ENCODE data around the gene DPM2.
A peak's percentile ranks its signal among the peaks of the same experiment; 100 is the strongest.

Gene DPM2

GRCh38 chr9:127927201-127927987, 10.3 kb downstream of the DPM2 start:
- peak overlapping the region; percentile 36 for H2BK12ac ChIP-seq (ENCODE audit: low read length)
- H2AFZ ChIP-seq (ENCODE audit: low read length) = peak overlapping the region; percentile 81
- H3K18ac ChIP-seq (ENCODE audit: low read length) = peak overlapping the region; percentile 90
- WGBS, 2 donors (ENCODE audit: extremely low coverage in 2 of 2, insufficient read length in 2 of 2, insufficient replicate concordance in 1 of 2) = no CpG with 5 or more reads among the region's 56 CpGs
- peak overlapping the region; percentile 39 for H2BK120ac ChIP-seq (ENCODE audit: low read depth, low read length)
- H3K27me3 ChIP-seq (ENCODE audit: control insufficient read depth in 3 of 3, insufficient read depth in 3 of 3, low read depth in 1 of 3, low read length in 3 of 3) = peaks cover 2 to 68% (median 38%) of the 10 kb centered on the region in 3 experiments
- no peaks in the 10 kb centered on the region for H3K9me3 ChIP-seq (replicated peaks in 1 of 2; ENCODE audit: control insufficient read depth in 2 of 2, insufficient read depth in 1 of 2, low read depth in 1 of 2, low read length in 2 of 2)
- no peak overlapping the region for H3K4ac ChIP-seq (ENCODE audit: low read length)
- no peak overlapping the region for H3K27ac ChIP-seq (replicated peaks; ENCODE audit: low read length)
- H3K36me3 ChIP-seq (replicated peaks in 1 of 2; ENCODE audit: control insufficient read depth in 2 of 2, insufficient read depth in 2 of 2, low read length in 2 of 2) = no peaks in the 10 kb centered on the region
- peak overlapping the region in 1 of 2 donors; percentile 68 for H3K4me3 ChIP-seq (ENCODE audit: low read length in 2 of 2)
- peak overlapping the region; percentile 58 for H2AK5ac ChIP-seq (ENCODE audit: low read depth, low read length)
- H3K79me1 ChIP-seq (ENCODE audit: low read depth, low read length) = no peaks in the 10 kb centered on the region
- H3K4me1 ChIP-seq (ENCODE audit: control insufficient read depth in 2 of 2, insufficient read depth in 1 of 2, low read depth in 1 of 2, low read length in 2 of 2) = peaks cover 15 to 22% of the 10 kb centered on the region in 2 donors
- H4K8ac ChIP-seq (ENCODE audit: low read depth, low read length) = no peak overlapping the region
- H2BK5ac ChIP-seq (ENCODE audit: low read length) = no peak overlapping the region
- H3K23ac ChIP-seq (ENCODE audit: low read depth, low read length, poor library complexity) = peak overlapping the region; percentile 71
- DNase-seq (ENCODE audit: low spot score) = no peak
- H3K14ac ChIP-seq (ENCODE audit: low read length) = no peak overlapping the region
- H4K91ac ChIP-seq (ENCODE audit: low read depth, low read length, poor library complexity) = no peak overlapping the region
- H2BK15ac ChIP-seq (ENCODE audit: low read length) = peak overlapping the region; percentile 49
- H3K4me2 ChIP-seq (ENCODE audit: insufficient read depth, low read length, poor library complexity, severe bottlenecking) = peak overlapping the region; percentile 88
- peak overlapping the region; percentile 32 for H3K9ac ChIP-seq (ENCODE audit: low read depth, low read length, poor library complexity)

DNA sequence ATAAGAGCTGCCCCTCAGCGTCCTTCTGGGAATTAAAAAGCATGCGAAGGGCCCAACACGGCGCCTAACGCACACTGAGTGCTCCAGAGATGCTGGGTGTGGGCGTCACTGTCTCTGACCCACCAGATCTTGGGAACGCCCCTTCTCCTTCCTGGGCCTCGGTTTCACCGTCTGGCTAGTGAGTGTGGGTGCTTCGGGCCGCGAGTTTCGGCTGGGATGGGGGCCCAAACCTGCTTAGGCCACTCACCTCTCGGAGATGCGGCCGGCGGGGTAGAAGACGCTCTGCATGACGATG, 10.8 kb downstream of the DPM2 start:
- H3K18ac ChIP-seq (ENCODE audit: low read length) = peak overlapping the region; percentile 90
- H4K8ac ChIP-seq (ENCODE audit: low read depth, low read length) = no peak overlapping the region
- H2BK12ac ChIP-seq (ENCODE audit: low read length) = no peak overlapping the region
- peak overlapping the region; percentile 71 for H3K23ac ChIP-seq (ENCODE audit: low read depth, low read length, poor library complexity)
- H3K4ac ChIP-seq (ENCODE audit: low read length) = no peak overlapping the region
- no peaks in the 10 kb centered on the region for H3K79me1 ChIP-seq (ENCODE audit: low read depth, low read length)
- DNase-seq (ENCODE audit: low spot score) = no peak
- H3K36me3 ChIP-seq (replicated peaks in 1 of 2; ENCODE audit: control insufficient read depth in 2 of 2, insufficient read depth in 2 of 2, low read length in 2 of 2) = no peaks in the 10 kb centered on the region
- peak overlapping the region; percentile 81 for H2AFZ ChIP-seq (ENCODE audit: low read length)
- H3K4me3 ChIP-seq (ENCODE audit: low read length in 2 of 2) = peak overlapping the region in 1 of 2 donors; percentile 68
- peak overlapping the region; percentile 49 for H2BK15ac ChIP-seq (ENCODE audit: low read length)
- peak overlapping the region; percentile 32 for H3K9ac ChIP-seq (ENCODE audit: low read depth, low read length, poor library complexity)
- H3K9me3 ChIP-seq (replicated peaks in 1 of 2; ENCODE audit: control insufficient read depth in 2 of 2, insufficient read depth in 1 of 2, low read depth in 1 of 2, low read length in 2 of 2) = no peaks in the 10 kb centered on the region
- no peak overlapping the region for H2BK5ac ChIP-seq (ENCODE audit: low read length)
- H2BK120ac ChIP-seq (ENCODE audit: low read depth, low read length) = peak overlapping the region; percentile 39
- no peak overlapping the region for H2AK5ac ChIP-seq (ENCODE audit: low read depth, low read length)
- no CpG with 5 or more reads among the region's 19 CpGs for WGBS, 2 donors (ENCODE audit: extremely low coverage in 2 of 2, insufficient read length in 2 of 2, insufficient replicate concordance in 1 of 2)
- H3K4me2 ChIP-seq (ENCODE audit: insufficient read depth, low read length, poor library complexity, severe bottlenecking) = peak overlapping the region; percentile 88
- peaks cover 15 to 22% of the 10 kb centered on the region in 2 donors for H3K4me1 ChIP-seq (ENCODE audit: control insufficient read depth in 2 of 2, insufficient read depth in 1 of 2, low read depth in 1 of 2, low read length in 2 of 2)
- H3K14ac ChIP-seq (ENCODE audit: low read length) = no peak overlapping the region
- H3K27ac ChIP-seq (replicated peaks; ENCODE audit: low read length) = no peak overlapping the region
- H3K27me3 ChIP-seq (ENCODE audit: control insufficient read depth in 3 of 3, insufficient read depth in 3 of 3, low read depth in 1 of 3, low read length in 3 of 3) = peaks cover 2 to 73% (median 39%) of the 10 kb centered on the region in 3 experiments
- no peak overlapping the region for H4K91ac ChIP-seq (ENCODE audit: low read depth, low read length, poor library complexity)

GRCh38 chr9:127925959-127926905, 11.4 kb downstream of the DPM2 start:
- H3K79me1 ChIP-seq (ENCODE audit: low read depth, low read length) = no peaks in the 10 kb centered on the region
- no peak overlapping the region for H2BK15ac ChIP-seq (ENCODE audit: low read length)
- H2AK5ac ChIP-seq (ENCODE audit: low read depth, low read length) = no peak overlapping the region
- H2AFZ ChIP-seq (ENCODE audit: low read length) = peak overlapping the region; percentile 81
- H2BK12ac ChIP-seq (ENCODE audit: low read length) = no peak overlapping the region
- no peak overlapping the region for H4K91ac ChIP-seq (ENCODE audit: low read depth, low read length, poor library complexity)
- peak overlapping the region; percentile 88 for H3K4me2 ChIP-seq (ENCODE audit: insufficient read depth, low read length, poor library complexity, severe bottlenecking)
- peak overlapping the region; percentile 32 for H3K9ac ChIP-seq (ENCODE audit: low read depth, low read length, poor library complexity)
- H2BK120ac ChIP-seq (ENCODE audit: low read depth, low read length) = no peak overlapping the region
- no peak overlapping the region for H4K8ac ChIP-seq (ENCODE audit: low read depth, low read length)
- peaks cover 2 to 73% (median 42%) of the 10 kb centered on the region in 3 experiments for H3K27me3 ChIP-seq (ENCODE audit: control insufficient read depth in 3 of 3, insufficient read depth in 3 of 3, low read depth in 1 of 3, low read length in 3 of 3)
- H3K36me3 ChIP-seq (replicated peaks in 1 of 2; ENCODE audit: control insufficient read depth in 2 of 2, insufficient read depth in 2 of 2, low read length in 2 of 2) = no peaks in the 10 kb centered on the region
- peak overlapping the region in 1 of 2 donors; percentile 68 for H3K4me3 ChIP-seq (ENCODE audit: low read length in 2 of 2)
- DNase-seq (ENCODE audit: low spot score) = no peak
- no CpG with 5 or more reads among the region's 14 CpGs for WGBS, 2 donors (ENCODE audit: extremely low coverage in 2 of 2, insufficient read length in 2 of 2, insufficient replicate concordance in 1 of 2)
- no peaks in the 10 kb centered on the region for H3K9me3 ChIP-seq (replicated peaks in 1 of 2; ENCODE audit: control insufficient read depth in 2 of 2, insufficient read depth in 1 of 2, low read depth in 1 of 2, low read length in 2 of 2)
- no peak overlapping the region for H3K4ac ChIP-seq (ENCODE audit: low read length)
- H3K27ac ChIP-seq (replicated peaks; ENCODE audit: low read length) = no peak overlapping the region
- H3K14ac ChIP-seq (ENCODE audit: low read length) = no peak overlapping the region
- no peak overlapping the region for H2BK5ac ChIP-seq (ENCODE audit: low read length)
- no peak overlapping the region for H3K18ac ChIP-seq (ENCODE audit: low read length)
- no peak overlapping the region for H3K23ac ChIP-seq (ENCODE audit: low read depth, low read length, poor library complexity)
- H3K4me1 ChIP-seq (ENCODE audit: control insufficient read depth in 2 of 2, insufficient read depth in 1 of 2, low read depth in 1 of 2, low read length in 2 of 2) = peaks cover 10 to 18% of the 10 kb centered on the region in 2 donors
